Keratinocyte (primary cell): ENCODE data around the gene TBCA. TPM values are rescaled to one million over a fixed set of nuclear protein-coding genes. Genes with fewer than 3 reads are reported as not detected.

ENCODE experiments used
- DNase-seq: peaks from one replicate; pipeline ENCODE4 v3.0.0-alpha.2; 2011; ENCODE audit warnings: low read depth, missing footprints, low spot score
- FAIRE-seq: peaks from 2 replicates; lab custom pipeline; 2011; peaks lifted over from hg19 to GRCh38; lab: Jason Lieb, UNC
- H2AFZ ChIP-seq: 2 replicates; pipeline ENCODE4 v1.6.0; 2012; ENCODE audit warnings: low read length, control low read depth, inconsistent platforms; ENCODE audit not compliant: control insufficient read depth
- H3K27ac ChIP-seq: 2 replicates; pipeline ENCODE4 v1.5.1; 2011; ENCODE audit warnings: low read length; ENCODE audit not compliant: control insufficient read depth, insufficient read depth
- H3K27me3 ChIP-seq: 3 replicates; pipeline ENCODE4 v1.6.0; 2011; ENCODE audit warnings: low read length; ENCODE audit not compliant: control insufficient read depth, insufficient read depth; ENCODE audit errors: extremely low read depth
- H3K36me3 ChIP-seq, 2 experiments: 2 replicates in 1 of 2; 3 replicates in 1 of 2; pipeline ENCODE4 v1.5.1; 2011; ENCODE audit warnings: low read length in 2 of 2, mild to moderate bottlenecking in 1 of 2; ENCODE audit not compliant: control insufficient read depth in 2 of 2, insufficient read depth in 2 of 2; ENCODE audit errors: extremely low read depth in 1 of 2
- H3K4me1 ChIP-seq: 3 replicates; pipeline ENCODE4 v1.5.1; 2011; ENCODE audit warnings: low read length; ENCODE audit not compliant: control insufficient read depth, insufficient read depth; ENCODE audit errors: extremely low read depth
- H3K4me2 ChIP-seq: 3 replicates; pipeline ENCODE4 v1.6.0; 2011; ENCODE audit warnings: low read depth, low read length; ENCODE audit not compliant: control insufficient read depth, insufficient read depth; ENCODE audit errors: extremely low read depth
- H3K4me3 ChIP-seq, 3 experiments: fragments of 200-600 bp in 1 of 3; sonication (generic) in 1 of 3; 2 replicates in 2 of 3; 3 replicates in 1 of 3; pipeline ENCODE4 v1.5.1; 2011 to 2016; ENCODE audit warnings: low read length in 3 of 3, mild to moderate bottlenecking in 3 of 3, control low read depth in 2 of 3, inconsistent platforms in 1 of 3, low read depth in 1 of 3, mixed read lengths in 1 of 3, mixed run types in 1 of 3, moderate library complexity in 1 of 3; ENCODE audit not compliant: control insufficient read depth in 2 of 3, insufficient read depth in 2 of 3; ENCODE audit errors: extremely low read depth in 1 of 3
- H3K79me2 ChIP-seq: 2 replicates; pipeline ENCODE4 v1.6.0; 2012; ENCODE audit warnings: low read length; ENCODE audit not compliant: control insufficient read depth, insufficient read depth
- H3K9ac ChIP-seq: 3 replicates; pipeline ENCODE4 v1.6.0; 2011; ENCODE audit warnings: low read length; ENCODE audit not compliant: control insufficient read depth, insufficient read depth; ENCODE audit errors: extremely low read depth
- H3K9me1 ChIP-seq: 3 replicates; pipeline ENCODE4 v1.6.0; 2011; ENCODE audit warnings: low read length; ENCODE audit not compliant: control insufficient read depth, insufficient read depth; ENCODE audit errors: extremely low read depth
- H3K9me3 ChIP-seq: 2 replicates; pipeline ENCODE4 v1.5.1; 2012; ENCODE audit warnings: low read depth, low read length; ENCODE audit not compliant: control insufficient read depth
- H4K20me1 ChIP-seq: 3 replicates; pipeline ENCODE4 v1.6.0; 2011; ENCODE audit warnings: low read length; ENCODE audit not compliant: control insufficient read depth, insufficient read depth; ENCODE audit errors: extremely low read depth
- CTCF ChIP-seq, 3 experiments: IDR thresholded peaks in 1 of 3; conservative IDR thresholded peaks in 1 of 3; optimal IDR thresholded peaks in 1 of 3; 2 replicates in 2 of 3; 3 replicates in 1 of 3; pipeline versions ENCODE3 to v1.5.1; 2011; ENCODE audit warnings: low read length in 3 of 3, mild to moderate bottlenecking in 3 of 3, moderate library complexity in 2 of 3, control low read depth in 1 of 3, inconsistent platforms in 1 of 3; ENCODE audit not compliant: insufficient read depth in 2 of 3; ENCODE audit errors: extremely low read depth in 1 of 3
- EZH2 ChIP-seq: IDR thresholded peaks from one replicate; pipeline ENCODE4 v1.6.1; 2012; ENCODE audit warnings: inconsistent platforms, mild to moderate bottlenecking, low read length, moderate library complexity
- dilution Hi-C: fragments of 300-500 bp; cut with MboI; formaldehyde crosslinking; loops from one replicate; pipeline ENCODE4 v1.7.0; 2020; ENCODE audit warnings: low sequenced_read_pairs; ENCODE audit not compliant: extremely low pct_ligation_motif_present
- polyA plus RNA-seq, 5 experiments: library from polyadenylated mRNA; depleted of rRNA in 3 of 5; stranded (reverse) in 3 of 5; stranded (forward) in 1 of 5; unstranded in 1 of 5; fragments of >200 nt; gene quantifications; 1 replicate in 1 of 5; 2 replicates in 3 of 5; 3 replicates in 1 of 5; pipeline versions ENCODE4 v1.2.1 to v1.2.3, GENCODE V29; 2011 to 2012; ENCODE audit warnings: missing spikeins in 2 of 5, low read depth in 1 of 5, low replicate concordance in 1 of 5

TBCA gene
- polyA plus RNA-seq, 1 donor (not counting 4 experiments of a cell fraction or from before 2014, with no cell fraction given) = 225 TPM

- Histone ChIP-seq H3K4me1 (no peaks in the 10 kb centered on the region), H3K4me3 (no peak overlapping the region), H3K9ac (no peak overlapping the region), H3K9me3 (no peaks in the 10 kb centered on the region), H3K9me1 (no peaks in the 10 kb centered on the region), H3K36me3 (no peaks in the 10 kb centered on the region), H4K20me1 (no peaks in the 10 kb centered on the region), H3K27me3 (peaks cover 4% of the 10 kb centered on the region), H3K79me2 (no peaks in the 10 kb centered on the region), H2AFZ (no peak overlapping the region), H3K4me2 (peak overlapping the region; percentile 8), H3K27ac (no peak overlapping the region)
- no peak for TF ChIP-seq EZH2
- TF ChIP-seq CTCF (optimal IDR thresholded peaks at IDR 0.05 in 1 of 3, IDR thresholded peaks at IDR 0.05 in 1 of 3, conservative IDR thresholded peaks at IDR 0.05 in 1 of 3; ENCODE audit: extremely low read depth in 1 of 3, insufficient read depth in 2 of 3, low read length in 3 of 3) = no peak
- FAIRE-seq = no peak
- dilution Hi-C loops = no loop called here
- no peak for DNase-seq
Measured at GRCh38 chr5:77806213-77806843, 30.2 kb upstream of the TBCA start.

- DNase-seq (no peak), FAIRE-seq (no peak)
- no peak for TF ChIP-seq EZH2
- no peak for TF ChIP-seq CTCF (optimal IDR thresholded peaks at IDR 0.05 in 1 of 3, IDR thresholded peaks at IDR 0.05 in 1 of 3, conservative IDR thresholded peaks at IDR 0.05 in 1 of 3; ENCODE audit: extremely low read depth in 1 of 3, insufficient read depth in 2 of 3, low read length in 3 of 3)
- Histone ChIP-seq H2AFZ (no peak overlapping the region), H3K9me3 (no peaks in the 10 kb centered on the region), H3K9ac (no peak overlapping the region), H3K27ac (no peak overlapping the region), H3K9me1 (no peaks in the 10 kb centered on the region), H3K79me2 (no peaks in the 10 kb centered on the region), H3K36me3 (no peaks in the 10 kb centered on the region), H3K4me1 (no peaks in the 10 kb centered on the region), H3K27me3 (peaks cover 28% of the 10 kb centered on the region), H4K20me1 (no peaks in the 10 kb centered on the region), H3K4me2 (no peak overlapping the region), H3K4me3 (no peak overlapping the region)
- dilution Hi-C loops = no loop called here
Measured at GRCh38 chr5:77798456-77798855, 22.3 kb upstream of the TBCA start.
